Kidney (tissue), 14 donors: Measurements from ENCODE around the gene NRXN3. TPM values are rescaled to one million over a fixed set of nuclear protein-coding genes. Genes with fewer than 3 reads are reported as not detected.

Experiments
- DNase-seq, 5 donors: peaks; one replicate each; pipeline ENCODE4 v3.0.0-alpha.2; 2013 to 2020
- FAIRE-seq: peaks from 2 replicates; lab custom pipeline; 2012; peaks lifted over from hg19 to GRCh38; lab: Jason Lieb, UNC
- H3K27ac ChIP-seq, 2 donors: one replicate each; pipeline ENCODE4 v1.7.0; 2013; ENCODE audit warnings: low read depth in 2 of 2, low read length in 2 of 2, inconsistent platforms in 1 of 2
- H3K27me3 ChIP-seq: one replicate; pipeline ENCODE4 v1.7.1; 2013; ENCODE audit warnings: low read length, inconsistent platforms; ENCODE audit not compliant: control insufficient read depth, insufficient read depth
- H3K36me3 ChIP-seq, 3 donors: one replicate each; pipeline versions ENCODE4 v1.7.0 to v1.7.1; 2013; ENCODE audit warnings: low read length in 3 of 3, control low read depth in 1 of 3, inconsistent platforms in 1 of 3; ENCODE audit not compliant: insufficient read depth in 3 of 3, control insufficient read depth in 2 of 3
- H3K4me1 ChIP-seq, 3 donors: one replicate each; pipeline versions ENCODE4 v1.7.0 to v1.7.1; 2013; ENCODE audit warnings: low read length in 3 of 3, inconsistent platforms in 1 of 3, low read depth in 1 of 3; ENCODE audit not compliant: control insufficient read depth in 2 of 3, insufficient read depth in 2 of 3
- H3K4me3 ChIP-seq, 3 donors: one replicate each; pipeline versions ENCODE4 v1.7.0 to v1.8.1; 2013; ENCODE audit warnings: low read length in 3 of 3, control low read depth in 1 of 3, inconsistent platforms in 1 of 3
- H3K9ac ChIP-seq, 3 donors: one replicate each; pipeline versions ENCODE4 v1.7.0 to v1.7.1; 2013; ENCODE audit warnings: low read length in 3 of 3, control low read depth in 1 of 3, inconsistent platforms in 1 of 3
- H3K9me3 ChIP-seq, 3 donors: one replicate each; pipeline versions ENCODE4 v1.7.0 to v1.7.1; 2013; ENCODE audit warnings: low read length in 3 of 3, control low read depth in 1 of 3, inconsistent platforms in 1 of 3; ENCODE audit not compliant: control insufficient read depth in 2 of 3, insufficient read depth in 1 of 3
- CTCF ChIP-seq: IDR thresholded peaks from 3 replicates; pipeline ENCODE4 v1.5.1; 2012; ENCODE audit warnings: mild to moderate bottlenecking, moderate library complexity, borderline replicate concordance; ENCODE audit not compliant: insufficient read depth; ENCODE audit errors: extremely low read depth
- intact Hi-C: fragments of 100-400 bp; cut with DNase I; formaldehyde crosslinking; loops from one replicate; pipeline ENCODE4 v1.11.1; 2022
- polyA plus RNA-seq: library from polyadenylated mRNA; stranded (reverse); fragments of 350-450 nt; fragmentation: Illumina TruSeq; extraction: RNeasy Lipid Tissue Mini Kit (QIAGEN cat#74804); gene quantifications from one replicate; pipeline ENCODE4 v1.2.3, GENCODE V29; 2014; ENCODE audit warnings: low read depth, low replicate concordance; ENCODE audit not compliant: insufficient read depth
- total RNA-seq: library from RNA; stranded (reverse); fragmentation: NEBNext Ultra II Directional; extraction: Animal tissue kit (Norgen Biotek cat#: 25700); gene quantifications from one replicate; pipeline ENCODE4 v1.2.1, GENCODE V29; 2021
- donor health status: control.
- donor health status: control.
- donor health status: control.
- donor health status: control.
- donor health status: control.
- donor health status: DM: yes; HTN: yes; CAD: no.
- donor health status: Normal renal cell carcinoma (clear cell type).

NRXN3 gene
- total and polyA plus RNA-seq, 2 donors from 2014 or later: 1.5 to 2.4 TPM

- H3K4me1 ChIP-seq: no peaks in the 10 kb centered on the region
- no peak overlapping the region for H3K9ac ChIP-seq
- H3K9me3 ChIP-seq: no peaks in the 10 kb centered on the region
- no peaks in the 10 kb centered on the region for H3K36me3 ChIP-seq
- no peak for FAIRE-seq
- no peak for DNase-seq
- H3K4me3 ChIP-seq: no peak overlapping the region
- intact Hi-C loops: no loop called here
- no peak overlapping the region for H3K27ac ChIP-seq
- no peaks in the 10 kb centered on the region for H3K27me3 ChIP-seq
- TF ChIP-seq CTCF: no peak
These were observed 1163.0 kb downstream of the NRXN3 start for GRCh38 chr14:79333198-79333546.

GRCh38 chr14:79334272-79334671 lies 1164.1 kb downstream of the NRXN3 start:
- no peak for FAIRE-seq
- Histone ChIP-seq H3K4me1 (no peaks in the 10 kb centered on the region), H3K9me3 (no peaks in the 10 kb centered on the region), H3K27ac (no peak overlapping the region), H3K4me3 (no peak overlapping the region), H3K9ac (no peak overlapping the region), H3K36me3 (no peaks in the 10 kb centered on the region), H3K27me3 (no peaks in the 10 kb centered on the region)
- intact Hi-C loops: no loop called here
- TF ChIP-seq CTCF: no peak
- DNase-seq: no peak

- TF ChIP-seq CTCF: no peak
- intact Hi-C loops: no loop called here
- Histone ChIP-seq H3K9me3 (no peaks in the 10 kb centered on the region), H3K4me3 (no peak overlapping the region), H3K9ac (no peak overlapping the region), H3K36me3 (no peaks in the 10 kb centered on the region), H3K4me1 (no peaks in the 10 kb centered on the region), H3K27me3 (no peaks in the 10 kb centered on the region), H3K27ac (no peak overlapping the region)
- DNase-seq: no peak
- FAIRE-seq: no peak
These were observed 1167.6 kb downstream of the NRXN3 start for GRCh38 chr14:79337761-79338160.

GRCh38 chr14:79342942-79343341 lies 1172.8 kb downstream of the NRXN3 start:
- H3K27me3 ChIP-seq: no peaks in the 10 kb centered on the region
- H3K9me3 ChIP-seq: no peaks in the 10 kb centered on the region
- no peak overlapping the region for H3K4me3 ChIP-seq
- no peak overlapping the region for H3K27ac ChIP-seq
- no peak for TF ChIP-seq CTCF
- H3K9ac ChIP-seq: no peak overlapping the region
- no peaks in the 10 kb centered on the region for H3K36me3 ChIP-seq
- H3K4me1 ChIP-seq: no peaks in the 10 kb centered on the region
- DNase-seq: no peak
- intact Hi-C loops: no loop called here
- FAIRE-seq: no peak
